HepG2 (cell line): ENCODE results near the gene PLOD3. TPM values are rescaled to one million over a fixed set of nuclear protein-coding genes. Genes with fewer than 3 reads are reported as not detected.

Source experiments
- ATAC-seq: fragments of 200-7000 bp; cut with Tn5 transposase; 3 replicates; pipeline ENCODE4 v1.9.1; 2020; ENCODE audit warnings: mild to moderate bottlenecking, moderate library complexity
- BruUV-seq: library from RNA; stranded (reverse); fragments of 400-500 nt; replicated peaks from 2 replicates; lab custom pipeline; 2021; lab: Mats Ljungman, UMichigan
- CTCF ChIA-PET: fragments of 300-600 bp; formaldehyde crosslinking; extraction: SDS; loops from one replicate; lab custom pipeline; 2021; ENCODE audit warnings: low total read pairs, inconsistent platforms, low intra/inter-chr PET ratio; lab: Yijun Ruan, JAX
- POLR2A ChIA-PET: fragments of 350-600 bp; sonication (Branson Sonifier 250); formaldehyde crosslinking; loops from one replicate; lab custom pipeline; 2020; ENCODE audit warnings: antibody characterized with exemption, inconsistent platforms; lab: Yijun Ruan, JAX
- DNase-seq: peaks from one replicate; pipeline ENCODE4 v3.0.0-alpha.2; 2015; ENCODE audit warnings: low spot score
- FAIRE-seq: peaks from 3 replicates; lab custom pipeline; 2011; peaks lifted over from hg19 to GRCh38; lab: Jason Lieb, UNC
- H2AFZ ChIP-seq: one replicate; pipeline ENCODE4 v1.6.1; 2011; ENCODE audit warnings: low read length, inconsistent platforms
- H3K27ac ChIP-seq: fragments of 300-600 bp; 3 replicates; pipeline ENCODE4 v1.8.0; 2011; ENCODE audit warnings: mixed run types, mild to moderate bottlenecking, mixed read lengths, low read length, inconsistent platforms; ENCODE audit not compliant: insufficient read depth; ENCODE audit errors: extremely low read length
- H3K27me3 ChIP-seq, 2 experiments: fragments of 200-600 bp in 1 of 2; 2 replicates in 1 of 2; 3 replicates in 1 of 2; pipeline versions ENCODE4 v1.6.0 to v1.8.0; 2011; ENCODE audit warnings: low read length in 2 of 2, mild to moderate bottlenecking in 2 of 2, moderate library complexity in 2 of 2, inconsistent platforms in 1 of 2; ENCODE audit not compliant: insufficient read depth in 2 of 2, control insufficient read depth in 1 of 2
- H3K36me3 ChIP-seq, 2 experiments: fragments of 200-600 bp in 1 of 2; replicated peaks in 1 of 2; 2 replicates in 1 of 2; 3 replicates in 1 of 2; pipeline versions ENCODE4 v1.5.1 to v1.8.0; 2011; ENCODE audit warnings: low read length in 2 of 2, inconsistent platforms in 1 of 2; ENCODE audit not compliant: insufficient read depth in 2 of 2, control insufficient read depth in 1 of 2
- H3K4me1 ChIP-seq: 2 replicates; pipeline ENCODE4 v1.5.1; 2012; ENCODE audit warnings: low read length, inconsistent platforms; ENCODE audit not compliant: insufficient read depth
- H3K4me2 ChIP-seq: 2 replicates; pipeline ENCODE4 v1.6.0; 2011; ENCODE audit warnings: low read depth, low read length, inconsistent platforms
- H3K4me3 ChIP-seq, 3 experiments: fragments of 200-600 bp in 1 of 3; sonication (generic), shearing (Covaris generic) in 1 of 3; replicated peaks in 1 of 3; 2 replicates each; pipeline ENCODE4 v1.5.1; 2011 to 2016; ENCODE audit warnings: low read length in 3 of 3, inconsistent platforms in 2 of 3, low read depth in 2 of 3, mild to moderate bottlenecking in 2 of 3, control low read depth in 1 of 3, mixed read lengths in 1 of 3; ENCODE audit not compliant: insufficient read depth in 1 of 3
- H3K79me2 ChIP-seq: one replicate; pipeline ENCODE4 v1.6.1; 2011; ENCODE audit warnings: low read length, inconsistent platforms; ENCODE audit not compliant: insufficient read depth
- H3K9ac ChIP-seq: 2 replicates; pipeline ENCODE4 v1.6.0; 2011; ENCODE audit warnings: mild to moderate bottlenecking, low read depth, low read length, inconsistent platforms; ENCODE audit not compliant: insufficient read depth
- H3K9me3 ChIP-seq: 2 replicates; pipeline ENCODE4 v1.5.1; 2012; ENCODE audit warnings: mild to moderate bottlenecking, low read length
- H4K20me1 ChIP-seq: 2 replicates; pipeline ENCODE4 v1.6.0; 2011; ENCODE audit warnings: inconsistent platforms, mild to moderate bottlenecking, low read length, moderate library complexity; ENCODE audit not compliant: insufficient read depth
- NR2F2 ChIP-seq: IDR thresholded peaks from 2 replicates; pipeline ENCODE4 v1.6.1; 2012; ENCODE audit warnings: low read depth, inconsistent platforms, borderline replicate concordance
- POLR2AphosphoS5 ChIP-seq: IDR thresholded peaks from 2 replicates; pipeline ENCODE4 v1.6.1; 2012; ENCODE audit warnings: low read depth, low read length
- REXO4 ChIP-seq: sonication (generic); formaldehyde crosslinking; IDR thresholded peaks from 2 replicates; pipeline ENCODE4 v1.8.0; 2022; ENCODE audit warnings: missing genetic modification reagents, mild to moderate bottlenecking, borderline replicate concordance
- TBL1XR1 ChIP-seq: fragments of 150-350 bp; IDR thresholded peaks from 2 replicates; pipeline ENCODE4 v1.6.1; 2014; ENCODE audit warnings: borderline replicate concordance, low read length; ENCODE audit not compliant: partially characterized antibody
- ZNF260 ChIP-seq: sonication (generic); formaldehyde crosslinking; IDR thresholded peaks from 2 replicates; pipeline ENCODE4 v1.4.0; 2020; ENCODE audit warnings: missing genetic modification reagents, low read depth, mild to moderate bottlenecking, borderline replicate concordance
- ZNF577 ChIP-seq: sonication (generic); formaldehyde crosslinking; IDR thresholded peaks from 2 replicates; pipeline ENCODE4 v1.4.0; 2020; ENCODE audit warnings: mild to moderate bottlenecking, low read depth, missing genetic modification reagents, borderline replicate concordance
- WGBS: methylation state at CpG from one replicate; pipeline ENCODE4 v1.1.6; 2017; ENCODE audit warnings: low lambda C conversion rate; 5-methylcytosine and 5-hydroxymethylcytosine counted together
- in situ Hi-C: cut with HindIII; loops from 2 replicates; pipeline ENCODE4 v1.10.0; 2017; ENCODE audit warnings: low pct_unique_long_range_greater_than_20kb; ENCODE audit not compliant: extremely low pct_ligation_motif_present
- intact Hi-C: fragments of 100-400 bp; cut with micrococcal nuclease; formaldehyde crosslinking; loops from one replicate; pipeline ENCODE4 v1.10.0; 2022; ENCODE audit not compliant: unreplicated experiment
- polyA plus RNA-seq, 8 experiments: library from polyadenylated mRNA; depleted of rRNA in 3 of 8; stranded (reverse) in 7 of 8; unstranded in 1 of 8; fragments of >200 nt; fragmentation: Illumina TruSeq in 4 of 8; extraction: Trizol in 4 of 8; gene quantifications; 2 replicates each; pipeline versions ENCODE4 v1.2.1 to v1.2.3, GENCODE V29; 2011 to 2016; ENCODE audit warnings: low read depth in 4 of 8, missing spikeins in 1 of 8, mixed read lengths in 1 of 8; ENCODE audit not compliant: insufficient read depth in 1 of 8
- total RNA-seq, 5 experiments: library from RNA; depleted of rRNA; stranded (reverse); fragments of >200 nt; fragmentation: Illumina TruSeq; extraction: Trizol; gene quantifications; 2 replicates each; pipeline ENCODE4 v1.2.3, GENCODE V29; 2016; ENCODE audit warnings: low read depth in 1 of 5
- TF ChIP-seq, protein P1 (sequence below): sonication (generic); formaldehyde crosslinking; IDR thresholded peaks from 2 replicates; pipeline ENCODE4 v1.4.0; 2020; ENCODE audit warnings: missing genetic modification reagents
- TF ChIP-seq, protein P2 (sequence below): sonication (generic); formaldehyde crosslinking; IDR thresholded peaks from 2 replicates; pipeline ENCODE4 v1.4.0; 2020; ENCODE audit warnings: missing genetic modification reagents, borderline replicate concordance
- TF ChIP-seq, protein P3 (sequence below): sonication (generic); formaldehyde crosslinking; IDR thresholded peaks from 2 replicates; pipeline ENCODE4 v1.4.0; 2020; ENCODE audit warnings: missing genetic modification reagents

PLOD3 gene
- total and polyA plus RNA-seq, 2 of the 13 experiments (the other 11 are each of a cell fraction or from before 2014, with no cell fraction given), result 65.8 to 67.4 TPM

GRCh38 chr7:101239191-101239950, 22.0 kb upstream of the PLOD3 start:
- H2AFZ ChIP-seq, result no peak overlapping the region
- ATAC-seq (no peak), FAIRE-seq (no peak), DNase-seq (no peak)
- WGBS, result 94% methylated on average over 22 of the region's 27 CpGs
- ChIA-PET POLR2A (interaction anchor here (0.8 kb wide), 1 partner anchor 22 kb away, joined by 3 read pairs; the partner anchor contains the start of genes PLOD3 and ZNHIT1), CTCF (no interaction called here)
- in situ Hi-C loops, result no loop called here
- intact Hi-C loops, result no loop called here
- H3K4me2 ChIP-seq, result no peak overlapping the region
- H3K4me3 ChIP-seq, result no peak overlapping the region
- no peaks in the 10 kb centered on the region for H3K9me3 ChIP-seq
- no peak overlapping the region for H3K27ac ChIP-seq
- BruUV-seq, result no TSS peak
- H3K27me3 ChIP-seq, result no peaks in the 10 kb centered on the region
- H3K36me3 ChIP-seq, result peaks cover 8 to 20% of the 10 kb centered on the region in 2 experiments; a peak in 4 of 5 replicates
- H3K9ac ChIP-seq, result no peak overlapping the region
- H4K20me1 ChIP-seq, result no peaks in the 10 kb centered on the region
- H3K4me1 ChIP-seq, result peaks cover 62% of the 10 kb centered on the region
- peaks cover 16% of the 10 kb centered on the region for H3K79me2 ChIP-seq
- TF ChIP-seq, protein P1, sequence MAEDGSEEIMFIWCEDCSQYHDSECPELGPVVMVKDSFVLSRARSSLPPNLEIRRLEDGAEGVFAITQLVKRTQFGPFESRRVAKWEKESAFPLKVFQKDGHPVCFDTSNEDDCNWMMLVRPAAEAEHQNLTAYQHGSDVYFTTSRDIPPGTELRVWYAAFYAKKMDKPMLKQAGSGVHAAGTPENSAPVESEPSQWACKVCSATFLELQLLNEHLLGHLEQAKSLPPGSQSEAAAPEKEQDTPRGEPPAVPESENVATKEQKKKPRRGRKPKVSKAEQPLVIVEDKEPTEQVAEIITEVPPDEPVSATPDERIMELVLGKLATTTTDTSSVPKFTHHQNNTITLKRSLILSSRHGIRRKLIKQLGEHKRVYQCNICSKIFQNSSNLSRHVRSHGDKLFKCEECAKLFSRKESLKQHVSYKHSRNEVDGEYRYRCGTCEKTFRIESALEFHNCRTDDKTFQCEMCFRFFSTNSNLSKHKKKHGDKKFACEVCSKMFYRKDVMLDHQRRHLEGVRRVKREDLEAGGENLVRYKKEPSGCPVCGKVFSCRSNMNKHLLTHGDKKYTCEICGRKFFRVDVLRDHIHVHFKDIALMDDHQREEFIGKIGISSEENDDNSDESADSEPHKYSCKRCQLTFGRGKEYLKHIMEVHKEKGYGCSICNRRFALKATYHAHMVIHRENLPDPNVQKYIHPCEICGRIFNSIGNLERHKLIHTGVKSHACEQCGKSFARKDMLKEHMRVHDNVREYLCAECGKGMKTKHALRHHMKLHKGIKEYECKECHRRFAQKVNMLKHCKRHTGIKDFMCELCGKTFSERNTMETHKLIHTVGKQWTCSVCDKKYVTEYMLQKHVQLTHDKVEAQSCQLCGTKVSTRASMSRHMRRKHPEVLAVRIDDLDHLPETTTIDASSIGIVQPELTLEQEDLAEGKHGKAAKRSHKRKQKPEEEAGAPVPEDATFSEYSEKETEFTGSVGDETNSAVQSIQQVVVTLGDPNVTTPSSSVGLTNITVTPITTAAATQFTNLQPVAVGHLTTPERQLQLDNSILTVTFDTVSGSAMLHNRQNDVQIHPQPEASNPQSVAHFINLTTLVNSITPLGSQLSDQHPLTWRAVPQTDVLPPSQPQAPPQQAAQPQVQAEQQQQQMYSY, result no peak
- TF ChIP-seq, protein P2, sequence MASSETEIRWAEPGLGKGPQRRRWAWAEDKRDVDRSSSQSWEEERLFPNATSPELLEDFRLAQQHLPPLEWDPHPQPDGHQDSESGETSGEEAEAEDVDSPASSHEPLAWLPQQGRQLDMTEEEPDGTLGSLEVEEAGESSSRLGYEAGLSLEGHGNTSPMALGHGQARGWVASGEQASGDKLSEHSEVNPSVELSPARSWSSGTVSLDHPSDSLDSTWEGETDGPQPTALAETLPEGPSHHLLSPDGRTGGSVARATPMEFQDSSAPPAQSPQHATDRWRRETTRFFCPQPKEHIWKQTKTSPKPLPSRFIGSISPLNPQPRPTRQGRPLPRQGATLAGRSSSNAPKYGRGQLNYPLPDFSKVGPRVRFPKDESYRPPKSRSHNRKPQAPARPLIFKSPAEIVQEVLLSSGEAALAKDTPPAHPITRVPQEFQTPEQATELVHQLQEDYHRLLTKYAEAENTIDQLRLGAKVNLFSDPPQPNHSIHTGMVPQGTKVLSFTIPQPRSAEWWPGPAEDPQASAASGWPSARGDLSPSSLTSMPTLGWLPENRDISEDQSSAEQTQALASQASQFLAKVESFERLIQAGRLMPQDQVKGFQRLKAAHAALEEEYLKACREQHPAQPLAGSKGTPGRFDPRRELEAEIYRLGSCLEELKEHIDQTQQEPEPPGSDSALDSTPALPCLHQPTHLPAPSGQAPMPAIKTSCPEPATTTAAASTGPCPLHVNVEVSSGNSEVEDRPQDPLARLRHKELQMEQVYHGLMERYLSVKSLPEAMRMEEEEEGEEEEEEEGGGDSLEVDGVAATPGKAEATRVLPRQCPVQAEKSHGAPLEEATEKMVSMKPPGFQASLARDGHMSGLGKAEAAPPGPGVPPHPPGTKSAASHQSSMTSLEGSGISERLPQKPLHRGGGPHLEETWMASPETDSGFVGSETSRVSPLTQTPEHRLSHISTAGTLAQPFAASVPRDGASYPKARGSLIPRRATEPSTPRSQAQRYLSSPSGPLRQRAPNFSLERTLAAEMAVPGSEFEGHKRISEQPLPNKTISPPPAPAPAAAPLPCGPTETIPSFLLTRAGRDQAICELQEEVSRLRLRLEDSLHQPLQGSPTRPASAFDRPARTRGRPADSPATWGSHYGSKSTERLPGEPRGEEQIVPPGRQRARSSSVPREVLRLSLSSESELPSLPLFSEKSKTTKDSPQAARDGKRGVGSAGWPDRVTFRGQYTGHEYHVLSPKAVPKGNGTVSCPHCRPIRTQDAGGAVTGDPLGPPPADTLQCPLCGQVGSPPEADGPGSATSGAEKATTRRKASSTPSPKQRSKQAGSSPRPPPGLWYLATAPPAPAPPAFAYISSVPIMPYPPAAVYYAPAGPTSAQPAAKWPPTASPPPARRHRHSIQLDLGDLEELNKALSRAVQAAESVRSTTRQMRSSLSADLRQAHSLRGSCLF (CRISPR knock-in tag), result no peak
- TF ChIP-seq ZNF577 (CRISPR knock-in tag) (no peak), REXO4 (no peak), POLR2AphosphoS5 (no peak), NR2F2 (no peak), ZNF260 (CRISPR knock-in tag) (no peak), TBL1XR1 (no peak)
- TF ChIP-seq, protein P3, sequence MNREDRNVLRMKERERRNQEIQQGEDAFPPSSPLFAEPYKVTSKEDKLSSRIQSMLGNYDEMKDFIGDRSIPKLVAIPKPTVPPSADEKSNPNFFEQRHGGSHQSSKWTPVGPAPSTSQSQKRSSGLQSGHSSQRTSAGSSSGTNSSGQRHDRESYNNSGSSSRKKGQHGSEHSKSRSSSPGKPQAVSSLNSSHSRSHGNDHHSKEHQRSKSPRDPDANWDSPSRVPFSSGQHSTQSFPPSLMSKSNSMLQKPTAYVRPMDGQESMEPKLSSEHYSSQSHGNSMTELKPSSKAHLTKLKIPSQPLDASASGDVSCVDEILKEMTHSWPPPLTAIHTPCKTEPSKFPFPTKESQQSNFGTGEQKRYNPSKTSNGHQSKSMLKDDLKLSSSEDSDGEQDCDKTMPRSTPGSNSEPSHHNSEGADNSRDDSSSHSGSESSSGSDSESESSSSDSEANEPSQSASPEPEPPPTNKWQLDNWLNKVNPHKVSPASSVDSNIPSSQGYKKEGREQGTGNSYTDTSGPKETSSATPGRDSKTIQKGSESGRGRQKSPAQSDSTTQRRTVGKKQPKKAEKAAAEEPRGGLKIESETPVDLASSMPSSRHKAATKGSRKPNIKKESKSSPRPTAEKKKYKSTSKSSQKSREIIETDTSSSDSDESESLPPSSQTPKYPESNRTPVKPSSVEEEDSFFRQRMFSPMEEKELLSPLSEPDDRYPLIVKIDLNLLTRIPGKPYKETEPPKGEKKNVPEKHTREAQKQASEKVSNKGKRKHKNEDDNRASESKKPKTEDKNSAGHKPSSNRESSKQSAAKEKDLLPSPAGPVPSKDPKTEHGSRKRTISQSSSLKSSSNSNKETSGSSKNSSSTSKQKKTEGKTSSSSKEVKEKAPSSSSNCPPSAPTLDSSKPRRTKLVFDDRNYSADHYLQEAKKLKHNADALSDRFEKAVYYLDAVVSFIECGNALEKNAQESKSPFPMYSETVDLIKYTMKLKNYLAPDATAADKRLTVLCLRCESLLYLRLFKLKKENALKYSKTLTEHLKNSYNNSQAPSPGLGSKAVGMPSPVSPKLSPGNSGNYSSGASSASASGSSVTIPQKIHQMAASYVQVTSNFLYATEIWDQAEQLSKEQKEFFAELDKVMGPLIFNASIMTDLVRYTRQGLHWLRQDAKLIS, result no peak
